BJ (cell line): ENCODE results near the gene HOXD11. TPM values are rescaled to one million over a fixed set of nuclear protein-coding genes. Genes with fewer than 3 reads are reported as not detected.

Experiments used
- CTCF ChIA-PET: fragments of 350-600 bp; formaldehyde crosslinking; extraction: SDS; loops from one replicate; lab custom pipeline; 2021; ENCODE audit warnings: antibody characterized with exemption, inconsistent platforms; lab: Yijun Ruan, JAX
- POLR2A ChIA-PET: fragments of 300-600 bp; sonication (Branson Sonifier 250); formaldehyde crosslinking; extraction: SDS; loops from one replicate; lab custom pipeline; 2021; ENCODE audit warnings: antibody characterized with exemption; lab: Charles Lee
- DNase-seq: peaks from one replicate; pipeline ENCODE4 v3.0.0-alpha.2; 2011; ENCODE audit warnings: low read depth
- H3K27me3 ChIP-seq: 2 replicates; pipeline ENCODE4 v1.6.0; 2011; ENCODE audit warnings: low read length; ENCODE audit not compliant: control insufficient read depth, insufficient read depth
- H3K36me3 ChIP-seq: 2 replicates; pipeline ENCODE4 v1.5.1; 2011; ENCODE audit warnings: low read length; ENCODE audit not compliant: control insufficient read depth, insufficient read depth
- H3K4me3 ChIP-seq: 2 replicates; pipeline ENCODE4 v1.5.1; 2011; ENCODE audit warnings: low read depth, mild to moderate bottlenecking, control low read depth, low read length
- polyA plus RNA-seq: library from polyadenylated mRNA; depleted of rRNA; stranded (reverse); fragments of >200 nt; gene quantifications from 2 replicates; pipeline ENCODE4 v1.2.3, GENCODE V29; 2011
- TF ChIP-seq, protein P1 (sequence below): IDR thresholded peaks from 2 replicates; pipeline ENCODE4 v1.5.1; 2011; ENCODE audit warnings: low read depth, mild to moderate bottlenecking, control low read depth, inconsistent platforms, low read length, moderate library complexity; ENCODE audit not compliant: insufficient read depth

HOXD11 gene
- polyA plus RNA-seq, 1 experiment = 9.9 TPM

DNA sequence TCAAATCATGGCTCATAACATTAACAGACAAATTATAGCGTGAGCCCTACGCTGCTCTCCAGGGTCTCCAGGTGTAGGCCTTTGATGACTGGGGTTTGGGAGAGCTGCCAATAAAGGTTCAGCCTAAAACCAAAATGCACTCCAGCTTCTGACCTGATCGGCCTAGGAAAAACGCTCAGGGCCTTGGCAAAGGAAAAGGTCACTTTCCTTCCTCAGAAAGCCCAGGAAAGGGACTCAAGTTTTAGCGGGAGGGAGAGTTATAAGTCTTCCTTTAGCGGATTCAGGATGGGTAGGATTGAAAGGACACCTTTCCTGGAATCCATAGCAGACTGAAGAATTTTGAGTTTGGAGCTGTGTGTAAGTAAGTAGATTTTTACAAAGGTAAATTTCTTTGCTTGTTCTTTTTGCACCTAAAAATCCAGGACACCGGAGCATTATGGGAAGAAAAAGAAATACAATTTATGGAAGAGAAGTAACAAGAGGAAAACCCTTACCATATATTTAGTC, 32.1 kb upstream of the HOXD11 start:
- no peak for DNase-seq
- POLR2A ChIA-PET = no interaction called here
- Histone ChIP-seq H3K4me3 (no peak overlapping the region), H3K36me3 (no peaks in the 10 kb centered on the region), H3K27me3 (peaks cover 18% of the 10 kb centered on the region)
- TF ChIP-seq, protein P1, sequence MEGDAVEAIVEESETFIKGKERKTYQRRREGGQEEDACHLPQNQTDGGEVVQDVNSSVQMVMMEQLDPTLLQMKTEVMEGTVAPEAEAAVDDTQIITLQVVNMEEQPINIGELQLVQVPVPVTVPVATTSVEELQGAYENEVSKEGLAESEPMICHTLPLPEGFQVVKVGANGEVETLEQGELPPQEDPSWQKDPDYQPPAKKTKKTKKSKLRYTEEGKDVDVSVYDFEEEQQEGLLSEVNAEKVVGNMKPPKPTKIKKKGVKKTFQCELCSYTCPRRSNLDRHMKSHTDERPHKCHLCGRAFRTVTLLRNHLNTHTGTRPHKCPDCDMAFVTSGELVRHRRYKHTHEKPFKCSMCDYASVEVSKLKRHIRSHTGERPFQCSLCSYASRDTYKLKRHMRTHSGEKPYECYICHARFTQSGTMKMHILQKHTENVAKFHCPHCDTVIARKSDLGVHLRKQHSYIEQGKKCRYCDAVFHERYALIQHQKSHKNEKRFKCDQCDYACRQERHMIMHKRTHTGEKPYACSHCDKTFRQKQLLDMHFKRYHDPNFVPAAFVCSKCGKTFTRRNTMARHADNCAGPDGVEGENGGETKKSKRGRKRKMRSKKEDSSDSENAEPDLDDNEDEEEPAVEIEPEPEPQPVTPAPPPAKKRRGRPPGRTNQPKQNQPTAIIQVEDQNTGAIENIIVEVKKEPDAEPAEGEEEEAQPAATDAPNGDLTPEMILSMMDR = no peak
- CTCF ChIA-PET = interaction anchor here (0.9 to 3.0 kb wide), 2 partner anchors 11 to 384 kb away, joined by 3 to 11 read pairs; no protein-coding TSS in a partner anchor

DNA sequence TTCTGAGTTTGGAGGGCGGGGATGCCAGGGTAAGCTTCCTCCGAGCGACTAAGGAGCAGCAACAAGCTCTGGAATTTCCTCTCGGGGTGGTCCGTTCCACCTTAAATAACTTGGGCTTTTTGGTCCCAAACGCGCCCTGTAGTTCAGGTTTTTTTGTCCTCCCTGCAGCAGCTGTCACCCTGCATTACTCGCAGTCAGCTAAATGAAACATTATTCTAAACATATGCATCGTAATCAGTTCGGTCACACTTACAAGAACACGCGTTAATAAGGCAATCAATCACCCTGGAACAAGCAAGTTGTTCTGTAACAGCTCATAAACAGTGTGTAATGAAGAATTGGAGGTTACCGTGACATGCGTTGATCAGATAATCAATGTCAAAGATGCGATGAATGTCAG, 31.6 kb upstream of the HOXD11 start:
- H3K4me3 ChIP-seq = no peak overlapping the region
- DNase-seq = no peak
- H3K27me3 ChIP-seq = peaks cover 18% of the 10 kb centered on the region
- TF ChIP-seq, protein P1 = no peak
- CTCF ChIA-PET = interaction anchor here (0.9 to 3.0 kb wide), 2 partner anchors 10 to 385 kb away, joined by 3 to 11 read pairs; no protein-coding TSS in a partner anchor
- POLR2A ChIA-PET = no interaction called here
- H3K36me3 ChIP-seq = no peaks in the 10 kb centered on the region

- POLR2A ChIA-PET = no interaction called here
- CTCF ChIA-PET = interaction anchor here (1.0 to 3.0 kb wide), 2 partner anchors 385 to 661 kb away, joined by 3 to 11 read pairs; no protein-coding TSS in a partner anchor
- TF ChIP-seq, protein P1 = no peak
- Histone ChIP-seq H3K27me3 (peaks cover 22% of the 10 kb centered on the region), H3K36me3 (no peaks in the 10 kb centered on the region), H3K4me3 (no peak overlapping the region)
- DNase-seq = no peak
Measured at GRCh38 chr2:176076063-176076462, 31.0 kb upstream of the HOXD11 start.

GRCh38 chr2:176076796-176077195, 30.3 kb upstream of the HOXD11 start:
- Histone ChIP-seq H3K4me3 (no peak overlapping the region), H3K36me3 (no peaks in the 10 kb centered on the region), H3K27me3 (peaks cover 28% of the 10 kb centered on the region)
- DNase-seq = no peak
- ChIA-PET CTCF (interaction anchor here (0.7 to 1.0 kb wide), 2 partner anchors 333 to 662 kb away, joined by 3 read pairs; no protein-coding TSS in a partner anchor), POLR2A (no interaction called here)
- TF ChIP-seq, protein P1 = no peak

DNA sequence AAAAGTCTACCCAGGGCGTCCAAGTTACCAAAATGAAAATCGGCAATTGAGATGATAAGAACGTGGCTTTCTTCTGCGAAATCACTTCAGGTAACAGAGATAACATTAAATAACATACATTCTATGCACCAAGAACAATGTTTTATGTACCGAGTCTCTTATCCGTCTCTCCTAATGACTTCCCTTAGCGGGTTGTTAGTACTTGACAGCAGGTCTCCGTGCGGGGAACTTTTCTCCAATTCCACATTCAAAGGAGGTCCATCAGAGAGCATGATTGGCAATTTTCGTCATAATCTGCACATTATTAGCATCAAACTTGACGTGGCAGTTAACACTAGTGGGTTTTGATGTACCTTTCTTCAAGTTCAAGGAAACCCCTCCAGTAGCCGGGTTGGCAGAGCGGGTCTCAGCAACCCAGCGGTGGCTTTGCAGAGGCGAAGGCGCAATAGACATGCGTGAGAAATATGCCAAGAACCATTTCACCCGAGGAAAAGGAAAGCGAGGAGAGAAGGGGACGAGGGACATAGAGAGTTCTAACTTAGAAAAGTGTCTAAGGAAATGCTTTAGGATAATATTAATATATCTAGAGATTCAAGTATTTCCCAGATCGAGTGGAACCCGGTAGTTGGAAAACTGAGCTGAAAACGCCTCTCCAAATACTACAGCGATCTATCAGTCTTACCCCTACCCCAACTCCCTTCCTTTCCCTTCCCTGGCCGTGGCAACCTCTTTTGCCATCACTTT, 28.4 kb upstream of the HOXD11 start:
- ChIA-PET POLR2A (no interaction called here), CTCF (interaction anchor here (0.5 to 4.9 kb wide), 14 partner anchors 7 to 720 kb away, joined by 3 to 75 read pairs (median 4); no protein-coding TSS in a partner anchor)
- Histone ChIP-seq H3K27me3 (peaks cover 46% of the 10 kb centered on the region), H3K4me3 (no peak overlapping the region), H3K36me3 (no peaks in the 10 kb centered on the region)
- TF ChIP-seq, protein P1 = no peak
- DNase-seq = no peak
